Measurements from ENCODE around the gene NKX6-2.

The NKX6-2 gene

DNA sequence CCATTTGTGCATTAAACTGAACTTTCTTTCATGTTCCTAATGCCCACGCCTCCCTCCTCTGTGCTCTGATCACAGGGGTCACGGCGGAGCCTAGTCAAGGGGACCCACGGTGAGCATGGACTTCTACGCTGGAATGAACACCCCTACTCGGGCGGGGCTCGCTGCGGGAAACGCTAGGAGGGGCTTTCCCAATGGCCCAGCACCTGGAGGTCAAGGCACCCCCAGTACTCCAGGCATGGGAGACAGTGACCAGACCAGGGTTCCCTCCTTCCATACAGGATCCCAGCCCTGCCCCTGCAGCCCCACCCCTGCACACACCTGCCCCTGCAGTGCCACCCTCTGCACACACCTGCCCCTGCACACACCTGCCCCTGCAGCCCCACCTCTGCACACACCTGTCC, 27.1 kb upstream of the NKX6-2 start:
- no peak for DNase-seq (ENCODE audit: low read depth)

DNA sequence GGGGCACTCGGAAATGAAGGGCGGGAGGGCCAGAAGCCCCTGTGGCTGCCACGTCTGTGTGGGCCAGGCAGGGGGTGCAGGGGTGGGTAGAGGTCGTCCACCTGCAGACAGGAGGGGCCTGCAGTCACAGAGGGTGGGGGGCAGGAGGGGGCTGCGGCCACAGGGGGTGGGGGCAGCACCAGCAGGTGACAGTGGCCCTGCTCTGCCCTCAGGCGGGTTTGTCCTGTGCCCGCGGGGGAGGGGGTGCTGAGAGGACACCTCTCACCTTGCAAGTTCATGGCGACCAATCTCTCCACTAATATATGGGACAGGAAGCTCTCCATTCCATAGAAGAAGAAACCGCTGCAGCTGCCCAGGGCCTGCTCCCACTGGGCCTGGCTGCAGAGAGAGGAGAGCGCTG, 26.6 kb upstream of the NKX6-2 start:
- no peak for DNase-seq (ENCODE audit: low read depth)

DNA sequence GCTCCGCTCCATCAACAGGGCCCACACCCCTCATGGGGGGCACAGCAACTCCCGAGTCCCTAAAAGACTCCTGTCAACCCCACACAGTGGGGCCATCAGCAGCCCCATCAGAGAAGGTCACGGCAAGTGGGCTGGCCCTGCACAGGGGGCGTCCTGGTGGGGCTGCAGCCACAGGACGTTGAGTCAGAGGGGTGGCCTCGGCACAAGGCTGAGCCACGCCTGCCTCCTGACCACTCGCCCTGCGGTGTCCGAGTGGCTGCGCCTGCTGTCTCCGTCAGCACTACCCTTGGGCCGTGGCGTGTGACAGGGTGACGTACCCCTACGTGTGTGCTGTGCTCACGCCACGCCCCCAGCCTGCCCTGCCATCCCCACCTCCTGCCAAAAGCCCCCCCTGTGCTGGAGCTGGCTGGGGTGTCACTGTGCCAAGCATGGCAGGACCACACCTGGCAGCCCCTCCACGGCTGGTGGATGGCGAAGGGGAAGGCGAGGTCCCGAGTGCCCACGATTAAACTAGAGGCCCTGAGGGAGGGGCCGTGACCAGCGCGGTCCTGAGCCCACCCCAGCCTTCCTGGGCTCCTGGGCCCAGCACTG, 26.0 kb upstream of the NKX6-2 start:
- no peak for DNase-seq (ENCODE audit: low read depth)

DNA sequence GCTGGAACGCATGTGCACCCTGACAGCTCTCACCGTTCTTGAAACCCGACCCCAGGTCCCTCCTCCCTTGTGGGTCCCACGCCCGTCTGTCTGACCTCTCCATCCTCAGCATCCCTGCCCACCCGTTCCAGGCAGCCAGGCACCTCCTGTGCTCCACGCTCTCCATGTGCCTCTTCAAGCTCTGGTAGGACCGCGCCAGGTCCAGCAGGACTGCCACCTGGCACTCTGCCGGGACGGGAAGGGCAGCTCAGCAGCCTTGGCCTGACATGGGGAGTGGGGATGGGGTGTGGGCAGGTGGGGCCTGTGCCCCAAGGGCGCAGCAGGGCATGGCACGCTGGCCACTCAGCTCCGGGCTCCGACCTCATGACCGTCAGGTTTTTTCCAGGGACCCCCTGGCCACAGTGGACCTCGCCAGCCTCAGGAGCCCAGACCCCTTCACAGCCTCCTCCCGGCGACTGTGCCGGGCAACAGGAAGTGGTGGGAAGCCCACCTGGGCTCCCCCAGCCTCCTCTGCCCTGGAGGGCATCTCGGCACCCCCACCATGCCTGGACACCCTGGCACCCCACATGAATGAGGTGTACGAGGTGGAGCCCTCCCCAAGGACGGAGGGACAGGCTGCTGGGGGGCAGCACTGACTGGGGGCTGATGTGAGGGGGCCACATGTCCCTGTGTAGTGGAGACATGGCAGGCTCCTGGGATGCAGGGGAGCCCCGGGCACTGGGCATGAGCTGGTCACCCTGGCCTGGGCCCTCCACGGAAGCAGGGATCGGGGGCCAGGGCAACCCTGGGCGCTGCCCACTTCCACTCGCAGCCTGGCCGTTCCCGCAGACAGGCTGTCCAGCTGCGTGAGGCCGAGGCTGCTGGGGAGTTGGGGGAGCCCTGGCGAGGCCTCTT, 25.1 kb upstream of the NKX6-2 start:
- no peak for DNase-seq (ENCODE audit: low read depth)

DNA sequence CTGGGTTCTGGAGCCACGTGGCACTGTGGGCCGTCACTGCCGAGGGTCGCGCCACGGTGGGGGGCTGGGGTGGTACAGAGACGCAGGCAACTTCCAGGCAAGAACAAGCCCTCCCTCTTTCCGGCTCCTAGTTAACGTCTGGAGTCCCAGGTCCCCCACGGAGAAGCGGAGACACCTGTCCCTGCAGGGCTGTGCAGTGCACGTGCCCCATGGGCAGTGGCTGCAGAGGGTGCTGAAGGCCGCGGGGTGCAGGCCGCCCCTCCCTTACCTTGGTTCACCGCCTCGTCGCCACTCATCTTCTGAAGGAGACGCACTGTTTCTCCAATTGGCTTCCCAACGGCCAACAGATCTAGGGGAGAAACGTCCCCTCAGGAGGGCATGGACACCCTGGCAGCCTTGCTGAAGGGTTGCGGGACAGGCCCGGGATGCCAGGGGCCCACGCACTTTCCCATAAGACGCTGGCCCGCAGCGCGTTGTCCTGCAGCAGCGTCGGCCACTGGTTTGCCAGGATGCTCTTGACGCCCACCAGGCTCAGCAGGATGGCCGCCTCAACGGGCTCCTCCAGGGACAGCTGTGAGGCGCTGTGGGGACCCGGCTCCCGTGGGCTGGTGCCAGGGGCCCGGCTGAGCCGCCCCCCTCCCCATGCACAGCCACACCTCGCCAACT, 24.3 kb upstream of the NKX6-2 start:
- no peak for DNase-seq (ENCODE audit: low read depth)

DNA sequence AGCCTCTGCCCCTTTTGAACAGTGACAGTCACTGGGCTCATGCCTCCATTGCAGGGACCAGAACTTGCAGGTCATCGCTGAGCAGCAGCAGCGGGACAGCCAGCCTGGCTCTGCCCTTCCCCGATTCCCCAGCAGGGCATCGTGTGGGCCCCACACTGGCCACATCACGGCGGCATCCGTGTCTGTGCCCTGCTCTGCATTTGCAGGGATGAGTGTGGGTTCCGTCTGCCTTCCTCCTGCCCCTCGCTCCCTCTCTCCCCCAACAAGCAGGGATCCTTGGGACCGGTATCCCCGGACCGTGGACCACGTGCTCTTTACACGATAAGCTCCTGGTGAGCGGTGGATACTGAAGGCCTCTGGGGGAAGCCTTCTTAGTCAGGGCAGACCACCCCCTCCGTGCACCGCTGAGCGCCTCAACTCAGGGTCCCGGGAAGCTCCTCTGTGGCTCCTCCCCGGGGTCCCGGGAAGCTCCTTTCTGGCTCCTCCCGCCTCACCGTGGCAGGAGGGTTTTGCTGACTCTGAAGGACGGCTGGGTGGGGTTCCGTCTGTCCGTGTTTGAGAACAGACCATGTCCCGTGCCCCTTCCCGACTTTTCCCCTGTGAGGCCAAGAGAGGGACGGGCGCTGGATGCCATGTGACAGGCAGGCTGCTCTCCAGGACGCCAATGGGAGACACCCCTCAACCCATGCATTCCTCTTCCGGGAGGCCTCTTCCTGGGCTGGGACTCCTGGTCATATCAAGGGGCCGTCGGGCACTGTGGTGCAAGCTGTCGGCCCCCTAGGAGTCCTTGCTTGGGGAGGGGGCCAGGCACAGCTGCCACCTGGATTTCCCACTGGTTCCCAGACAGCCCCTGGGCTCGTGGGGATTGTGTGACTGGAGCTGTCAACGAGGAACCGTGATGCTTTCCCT, 23.5 kb upstream of the NKX6-2 start:
- no peak for DNase-seq (ENCODE audit: low read depth)

DNA sequence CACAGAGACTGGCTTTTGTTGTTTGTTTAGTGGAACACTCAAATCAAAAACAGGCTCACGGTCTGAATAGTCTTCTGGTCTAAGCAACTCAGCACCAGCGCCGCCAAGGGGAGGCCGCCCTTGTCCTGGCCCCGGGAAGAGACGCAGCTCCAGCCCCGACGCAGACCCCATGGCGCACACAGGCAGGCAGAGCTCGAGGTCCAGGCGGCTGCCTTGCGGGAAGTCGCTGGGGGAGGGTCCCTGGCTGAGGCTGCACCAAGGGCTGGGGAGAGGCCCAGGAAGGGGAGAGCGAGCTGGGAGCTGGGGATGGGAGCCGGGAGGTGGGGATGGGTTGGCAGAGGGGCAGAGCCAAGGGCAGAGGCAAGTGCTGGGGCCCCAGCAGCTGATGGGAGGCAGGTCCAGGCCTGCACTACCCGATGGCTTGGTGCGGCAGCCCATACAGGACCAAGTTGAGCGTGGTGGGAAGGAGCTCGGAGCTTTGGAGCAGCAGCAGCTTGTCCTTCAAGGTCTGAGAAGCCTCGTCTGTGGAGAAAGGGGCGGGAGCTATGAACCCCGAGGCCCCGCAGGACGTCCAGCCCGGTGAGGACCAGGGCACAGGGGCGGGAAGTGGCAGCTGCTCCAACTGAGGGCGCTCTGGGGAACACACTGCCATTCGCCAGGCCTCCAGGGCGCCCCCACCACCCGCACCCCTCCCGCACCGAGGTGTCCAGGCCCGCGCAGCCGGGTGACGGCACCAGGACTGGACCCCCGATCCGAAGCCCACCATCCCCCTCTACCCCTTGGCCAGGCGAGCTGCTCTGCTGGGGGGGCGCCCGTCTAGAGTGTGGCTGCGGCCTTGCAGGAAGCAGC, 22.7 kb upstream of the NKX6-2 start:
- no peak for DNase-seq (ENCODE audit: low read depth)

DNA sequence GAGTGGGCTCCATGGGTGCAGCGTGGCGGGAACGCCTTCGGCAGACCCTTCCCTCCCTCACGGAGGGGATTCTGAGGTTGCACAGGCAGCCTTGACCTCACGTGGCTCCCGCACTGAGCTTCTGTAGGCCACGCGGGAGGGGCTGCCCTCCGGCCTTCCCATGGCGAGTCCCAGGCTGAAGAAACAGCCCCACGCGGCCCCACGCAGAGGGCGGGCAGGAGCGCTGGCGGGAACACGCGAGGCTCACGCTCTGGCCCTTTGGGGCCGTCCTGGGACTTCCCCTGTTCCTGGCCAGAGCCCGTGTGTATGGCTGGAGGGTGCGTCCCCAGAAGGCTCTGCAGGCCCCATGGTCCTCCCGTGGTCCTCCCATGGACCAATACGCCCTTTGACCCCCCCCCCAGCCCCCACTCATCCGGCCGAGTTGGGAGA, 21.7 kb upstream of the NKX6-2 start:
- no peak for DNase-seq (ENCODE audit: low read depth)

DNA sequence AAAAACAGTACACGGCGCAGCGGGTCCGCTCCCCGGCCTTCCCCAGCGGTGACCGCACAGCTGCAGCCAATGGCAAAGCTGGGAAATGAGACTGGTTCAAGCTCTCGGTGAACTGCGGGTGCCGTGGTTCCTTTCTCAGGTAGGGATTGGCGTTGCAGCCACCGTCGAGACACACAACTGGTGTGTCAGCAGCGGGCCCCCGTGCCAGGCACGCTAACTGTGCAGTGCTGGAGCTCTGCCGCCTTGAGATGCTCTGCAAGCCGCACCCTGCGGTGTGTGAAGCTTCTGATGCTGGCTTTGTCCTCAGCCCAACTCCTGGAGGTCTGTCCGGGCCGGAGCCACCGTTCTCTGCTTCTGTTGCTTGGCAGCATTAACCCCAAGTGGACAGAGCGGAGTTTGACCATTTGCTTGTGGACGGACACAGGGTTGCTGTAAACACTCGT, 20.6 kb upstream of the NKX6-2 start:
- DNase-seq (ENCODE audit: low read depth): no peak

DNA sequence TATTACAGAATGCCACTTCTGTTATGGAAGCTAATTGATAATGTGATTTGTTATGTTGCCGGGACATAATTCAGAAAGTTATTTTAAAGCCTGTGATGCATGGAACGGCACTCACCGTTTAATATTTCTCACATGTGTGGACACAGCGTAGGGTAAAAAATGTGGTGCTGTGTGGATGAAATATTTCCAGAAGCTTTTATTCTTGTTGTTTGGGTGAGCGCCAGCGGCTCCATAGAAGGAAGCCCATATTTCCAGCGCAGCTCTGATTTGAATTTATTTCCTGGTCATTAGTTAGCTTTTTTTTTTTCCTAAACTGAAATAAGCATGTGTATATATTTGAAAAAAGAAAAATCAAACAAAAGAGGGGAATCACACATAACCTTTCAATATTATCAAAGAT, 20.2 kb upstream of the NKX6-2 start:
- DNase-seq (ENCODE audit: low read depth): no peak

DNA sequence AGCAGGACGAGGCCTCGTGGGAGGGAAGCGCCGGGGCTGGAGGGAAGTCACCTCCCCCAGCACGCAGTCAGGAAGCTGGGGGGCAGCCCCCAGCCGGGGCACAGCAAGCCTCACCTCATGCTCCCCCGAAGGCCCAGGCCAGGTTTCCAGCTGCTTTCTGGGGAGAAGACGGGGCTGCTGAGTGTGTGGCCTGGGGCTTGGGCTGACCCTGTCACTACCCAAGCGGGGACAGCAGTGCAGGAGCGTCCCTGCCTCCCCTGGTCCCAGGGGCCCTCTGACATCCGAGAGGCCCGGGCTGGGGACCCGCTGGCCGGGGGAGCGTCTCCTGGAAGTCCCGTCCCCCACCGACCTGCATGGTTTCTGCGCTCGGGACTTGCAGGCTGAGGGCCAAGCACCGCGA, 19.7 kb upstream of the NKX6-2 start:
- no peak for DNase-seq (ENCODE audit: low read depth)

DNA sequence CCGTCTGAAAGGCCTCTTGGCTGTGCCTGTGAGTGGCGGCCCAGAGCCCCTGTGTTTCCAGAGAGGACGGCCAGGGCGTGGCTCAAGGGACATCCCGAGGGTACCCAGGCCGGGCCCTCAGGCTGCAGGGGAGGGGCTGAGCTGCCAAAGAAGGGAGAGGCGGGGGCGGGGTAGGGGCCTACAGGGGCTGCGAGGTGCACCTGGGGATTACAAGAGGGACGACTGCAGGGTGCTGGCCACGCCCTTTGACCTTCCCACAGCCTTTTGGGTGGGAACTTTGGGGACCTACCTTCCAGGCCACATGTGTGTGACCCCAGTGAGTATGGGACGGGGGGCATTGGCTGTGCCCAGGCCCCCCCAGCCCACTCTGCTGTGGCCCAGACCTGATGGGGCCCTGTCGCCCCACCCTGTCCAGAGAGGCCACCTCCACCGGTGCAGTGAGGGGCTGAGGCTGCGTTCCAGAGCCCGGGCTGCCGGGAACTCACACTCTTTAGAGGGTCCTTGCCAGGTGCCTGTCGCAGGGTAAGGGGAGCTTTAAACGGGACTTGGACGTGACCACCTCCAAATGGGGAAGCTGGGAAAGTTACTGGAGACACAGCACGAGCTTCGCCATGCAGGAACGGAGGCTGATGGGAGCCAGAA, 19.0 kb upstream of the NKX6-2 start:
- DNase-seq (ENCODE audit: low read depth): no peak

DNA sequence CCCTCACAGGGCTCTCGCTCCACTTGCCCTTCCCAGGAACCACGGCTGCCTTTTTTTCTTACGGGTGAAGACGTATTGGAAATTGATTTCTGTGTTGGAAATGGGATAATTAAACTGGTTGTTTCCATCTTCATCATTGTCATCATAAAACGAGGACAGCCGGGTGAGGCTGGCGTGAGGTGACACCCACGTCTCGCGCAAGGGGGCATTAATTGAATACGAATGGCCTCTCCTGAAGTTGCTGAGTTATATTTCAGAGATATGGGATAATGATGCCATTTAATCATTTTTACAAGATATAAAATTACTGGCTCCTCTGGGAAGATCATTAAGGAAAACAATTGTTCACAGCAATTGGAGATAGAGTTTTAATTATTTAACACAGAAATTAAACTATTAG, 18.3 kb upstream of the NKX6-2 start:
- DNase-seq (ENCODE audit: low read depth): no peak

DNA sequence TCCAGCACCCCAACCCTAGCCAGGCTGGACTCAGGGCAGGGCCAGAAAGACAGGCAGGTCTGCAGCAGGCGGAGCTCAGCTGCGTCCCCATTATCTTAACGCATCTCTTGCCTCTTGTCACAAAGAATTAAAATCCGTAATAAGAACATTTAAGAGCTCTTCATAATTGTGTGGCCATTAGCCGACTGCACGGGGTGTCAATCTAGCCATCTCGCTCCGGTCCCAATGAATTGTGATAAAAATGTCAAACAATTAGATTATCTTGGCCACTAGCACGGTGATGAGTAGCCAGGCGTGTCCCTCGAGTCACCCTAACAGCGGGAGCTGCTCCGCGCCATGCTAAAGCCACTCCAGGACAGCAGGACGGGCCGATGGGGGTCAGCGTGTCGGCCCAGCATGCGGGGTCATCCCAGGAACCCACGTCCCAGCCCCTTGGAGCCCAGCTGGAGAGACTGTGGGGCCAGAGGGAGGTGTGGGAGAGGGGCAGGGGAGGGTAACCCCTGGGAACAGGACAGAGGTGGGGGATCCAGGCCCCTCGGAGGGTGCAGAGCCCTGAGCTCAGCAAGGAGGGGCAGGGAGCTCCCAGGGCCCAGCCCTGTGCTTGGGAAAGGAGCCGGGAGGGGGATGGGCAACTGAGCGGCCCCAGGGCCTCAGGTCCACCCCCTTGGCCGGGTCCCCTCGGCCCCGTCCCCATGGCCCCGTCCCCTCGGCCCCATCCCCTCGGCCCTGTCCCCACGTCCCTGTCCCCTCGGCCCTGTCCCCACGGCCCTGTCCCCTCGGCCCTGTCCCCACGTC, 17.7 kb upstream of the NKX6-2 start:
- no peak for DNase-seq (ENCODE audit: low read depth)

DNA sequence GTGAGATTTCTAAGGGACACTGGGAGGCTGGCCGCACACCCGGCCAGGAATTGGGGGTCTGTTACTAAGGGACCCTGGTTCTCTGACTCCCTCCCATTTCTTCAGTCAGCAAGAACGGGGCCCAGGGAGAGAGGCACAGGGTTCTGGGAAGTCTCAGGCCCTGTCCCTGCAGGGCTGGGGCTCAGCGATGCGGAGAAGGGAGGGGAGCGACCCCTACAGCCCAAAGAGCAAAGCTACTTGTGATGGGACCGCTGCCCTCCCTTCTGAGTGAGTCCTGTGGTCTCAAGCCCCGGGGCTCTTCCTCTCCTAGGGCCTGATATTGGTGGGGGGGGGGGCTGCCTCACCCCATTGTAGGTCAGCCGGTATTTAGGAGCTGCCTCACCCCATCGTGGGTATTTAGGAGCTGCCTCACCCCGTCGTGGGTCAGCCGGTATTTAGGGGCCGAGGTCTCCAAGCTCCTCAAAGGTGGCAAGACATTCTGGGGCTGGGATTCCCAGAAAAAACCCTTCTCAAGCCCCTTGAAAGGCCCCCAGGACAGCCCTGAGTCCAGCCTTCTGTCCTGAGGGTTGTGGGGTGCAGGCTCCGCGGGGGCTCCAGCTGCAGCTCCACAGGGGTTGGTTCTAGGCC, 16.9 kb upstream of the NKX6-2 start:
- no peak for DNase-seq (ENCODE audit: low read depth)

DNA sequence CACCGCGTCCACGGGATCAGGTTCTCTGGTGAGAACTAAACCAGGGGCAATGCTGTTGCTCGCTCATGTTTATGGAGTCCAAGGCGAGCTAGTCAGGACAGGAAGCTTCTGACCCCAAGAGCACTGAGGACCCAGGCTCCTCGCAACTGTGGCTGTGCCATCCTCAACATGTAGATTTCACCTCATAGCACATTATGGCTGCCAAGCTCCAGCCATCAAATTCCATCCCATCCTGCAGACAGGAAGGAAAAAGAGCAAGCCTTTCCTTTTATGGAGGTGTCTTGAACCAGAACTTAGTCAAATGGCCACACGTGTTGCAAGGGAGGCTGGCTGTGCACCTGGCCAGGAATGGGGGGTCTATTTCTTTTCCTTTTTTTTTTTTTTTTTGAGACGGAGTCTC, 16.1 kb upstream of the NKX6-2 start:
- no peak for DNase-seq (ENCODE audit: low read depth)

DNA sequence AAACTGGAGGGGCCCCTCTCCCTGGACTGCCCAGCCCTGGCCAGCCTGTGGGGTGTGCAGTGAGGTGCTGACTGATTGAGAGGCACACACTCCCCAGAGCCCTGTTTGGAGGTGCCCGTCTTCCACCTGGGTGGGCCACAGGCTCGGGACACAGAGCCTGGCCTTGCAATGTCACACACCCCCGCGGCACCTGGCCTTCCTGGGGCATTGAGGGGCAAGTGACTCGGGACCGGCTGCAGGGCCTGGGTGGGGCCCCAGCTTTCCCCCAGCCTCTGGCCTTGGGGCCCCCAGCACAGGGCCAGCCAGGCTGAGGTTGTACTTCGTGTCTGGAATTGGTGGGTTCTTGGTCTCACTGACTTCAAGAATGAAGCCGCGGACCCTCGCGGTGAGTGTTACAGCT, 13.9 kb upstream of the NKX6-2 start:
- no peak for DNase-seq (ENCODE audit: low read depth)

DNA sequence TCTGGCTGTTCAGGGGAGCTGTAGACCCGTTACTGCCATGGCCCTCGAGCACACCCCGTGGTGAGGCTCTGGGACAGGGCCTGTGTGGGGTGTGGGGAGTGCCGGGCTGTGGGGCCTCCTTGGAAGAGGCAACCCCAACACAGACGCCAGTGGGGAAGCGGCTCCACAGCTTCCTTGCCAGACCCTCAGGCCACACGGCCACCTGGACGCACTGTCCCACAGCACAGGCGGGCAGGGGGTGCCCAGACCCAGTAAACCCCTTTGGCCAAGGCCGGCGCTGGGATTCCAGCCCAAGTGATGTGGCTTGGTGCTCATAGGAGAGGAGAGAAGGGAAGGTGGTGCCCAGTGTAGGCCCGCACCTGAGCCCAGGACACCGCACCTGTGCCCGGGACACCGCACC, 12.9 kb upstream of the NKX6-2 start:
- no peak for DNase-seq (ENCODE audit: low read depth)

DNA sequence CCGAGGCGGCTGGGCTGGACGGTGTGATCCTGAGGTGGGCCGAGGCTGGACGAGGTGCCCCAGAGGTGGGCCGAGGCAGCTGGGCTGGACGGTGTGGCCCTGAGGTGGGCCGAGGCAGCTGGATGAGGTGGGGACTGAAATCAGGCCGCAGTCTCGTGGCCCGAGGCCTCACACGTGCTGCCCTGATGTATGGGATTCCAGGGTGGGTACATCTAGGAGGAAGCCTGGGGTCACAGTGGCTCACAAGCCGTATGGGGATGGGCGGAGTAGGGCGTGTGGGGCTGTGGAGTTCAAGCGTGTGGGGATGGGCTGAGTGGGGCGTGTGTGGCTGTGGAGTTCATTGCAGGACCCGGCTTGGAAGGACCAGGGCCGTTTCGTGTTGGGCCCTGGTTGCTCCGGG, 12.5 kb upstream of the NKX6-2 start:
- DNase-seq (ENCODE audit: low read depth): no peak
